Measurements from ENCODE around the gene GPC1.

GRCh38 chr2:240432820-240433801 lies 2.4 kb upstream of the GPC1 start:
- TF ChIP-seq, protein P1, sequence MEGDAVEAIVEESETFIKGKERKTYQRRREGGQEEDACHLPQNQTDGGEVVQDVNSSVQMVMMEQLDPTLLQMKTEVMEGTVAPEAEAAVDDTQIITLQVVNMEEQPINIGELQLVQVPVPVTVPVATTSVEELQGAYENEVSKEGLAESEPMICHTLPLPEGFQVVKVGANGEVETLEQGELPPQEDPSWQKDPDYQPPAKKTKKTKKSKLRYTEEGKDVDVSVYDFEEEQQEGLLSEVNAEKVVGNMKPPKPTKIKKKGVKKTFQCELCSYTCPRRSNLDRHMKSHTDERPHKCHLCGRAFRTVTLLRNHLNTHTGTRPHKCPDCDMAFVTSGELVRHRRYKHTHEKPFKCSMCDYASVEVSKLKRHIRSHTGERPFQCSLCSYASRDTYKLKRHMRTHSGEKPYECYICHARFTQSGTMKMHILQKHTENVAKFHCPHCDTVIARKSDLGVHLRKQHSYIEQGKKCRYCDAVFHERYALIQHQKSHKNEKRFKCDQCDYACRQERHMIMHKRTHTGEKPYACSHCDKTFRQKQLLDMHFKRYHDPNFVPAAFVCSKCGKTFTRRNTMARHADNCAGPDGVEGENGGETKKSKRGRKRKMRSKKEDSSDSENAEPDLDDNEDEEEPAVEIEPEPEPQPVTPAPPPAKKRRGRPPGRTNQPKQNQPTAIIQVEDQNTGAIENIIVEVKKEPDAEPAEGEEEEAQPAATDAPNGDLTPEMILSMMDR (IDR thresholded peaks at IDR 0.05 in 4 of 5, conservative IDR thresholded peaks at IDR 0.05 in 1 of 5): no peak
- no peak for TF ChIP-seq POLR2A (IDR thresholded peaks at IDR 0.05)
